Kidney epithelial cell (primary cell): ENCODE measurements around the gene TCEANC. TPM values are rescaled to one million over a fixed set of nuclear protein-coding genes. Genes with fewer than 3 reads are reported as not detected.

Experiments
- DNase-seq: peaks from one replicate; pipeline ENCODE4 v3.0.0-alpha.2; 2010; ENCODE audit warnings: low read depth
- H3K27me3 ChIP-seq: 2 replicates; pipeline ENCODE4 v1.6.0; 2011; ENCODE audit warnings: low read length; ENCODE audit not compliant: control insufficient read depth, insufficient read depth
- H3K36me3 ChIP-seq: 2 replicates; pipeline ENCODE4 v1.5.1; 2011; ENCODE audit warnings: low read length; ENCODE audit not compliant: control insufficient read depth, insufficient read depth
- H3K4me3 ChIP-seq: 2 replicates; pipeline ENCODE4 v1.5.1; 2011; ENCODE audit warnings: low read depth, mild to moderate bottlenecking, control low read depth, low read length
- total RNA-seq: library from RNA; depleted of rRNA; stranded (reverse); fragments of >200 nt; gene quantifications from 2 replicates; pipeline ENCODE4 v1.2.3, GENCODE V29; 2015
- TF ChIP-seq, protein P1 (sequence below): IDR thresholded peaks from 2 replicates; pipeline ENCODE4 v1.5.1; 2011; ENCODE audit warnings: mild to moderate bottlenecking, moderate library complexity, low read length, control low read depth, inconsistent platforms; ENCODE audit not compliant: insufficient read depth, poor library complexity, severe bottlenecking

The TCEANC gene, protein sequence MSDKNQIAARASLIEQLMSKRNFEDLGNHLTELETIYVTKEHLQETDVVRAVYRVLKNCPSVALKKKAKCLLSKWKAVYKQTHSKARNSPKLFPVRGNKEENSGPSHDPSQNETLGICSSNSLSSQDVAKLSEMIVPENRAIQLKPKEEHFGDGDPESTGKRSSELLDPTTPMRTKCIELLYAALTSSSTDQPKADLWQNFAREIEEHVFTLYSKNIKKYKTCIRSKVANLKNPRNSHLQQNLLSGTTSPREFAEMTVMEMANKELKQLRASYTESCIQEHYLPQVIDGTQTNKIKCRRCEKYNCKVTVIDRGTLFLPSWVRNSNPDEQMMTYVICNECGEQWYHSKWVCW
- total RNA-seq, result 3.3 and 4.1 TPM in 2 replicates

DNA sequence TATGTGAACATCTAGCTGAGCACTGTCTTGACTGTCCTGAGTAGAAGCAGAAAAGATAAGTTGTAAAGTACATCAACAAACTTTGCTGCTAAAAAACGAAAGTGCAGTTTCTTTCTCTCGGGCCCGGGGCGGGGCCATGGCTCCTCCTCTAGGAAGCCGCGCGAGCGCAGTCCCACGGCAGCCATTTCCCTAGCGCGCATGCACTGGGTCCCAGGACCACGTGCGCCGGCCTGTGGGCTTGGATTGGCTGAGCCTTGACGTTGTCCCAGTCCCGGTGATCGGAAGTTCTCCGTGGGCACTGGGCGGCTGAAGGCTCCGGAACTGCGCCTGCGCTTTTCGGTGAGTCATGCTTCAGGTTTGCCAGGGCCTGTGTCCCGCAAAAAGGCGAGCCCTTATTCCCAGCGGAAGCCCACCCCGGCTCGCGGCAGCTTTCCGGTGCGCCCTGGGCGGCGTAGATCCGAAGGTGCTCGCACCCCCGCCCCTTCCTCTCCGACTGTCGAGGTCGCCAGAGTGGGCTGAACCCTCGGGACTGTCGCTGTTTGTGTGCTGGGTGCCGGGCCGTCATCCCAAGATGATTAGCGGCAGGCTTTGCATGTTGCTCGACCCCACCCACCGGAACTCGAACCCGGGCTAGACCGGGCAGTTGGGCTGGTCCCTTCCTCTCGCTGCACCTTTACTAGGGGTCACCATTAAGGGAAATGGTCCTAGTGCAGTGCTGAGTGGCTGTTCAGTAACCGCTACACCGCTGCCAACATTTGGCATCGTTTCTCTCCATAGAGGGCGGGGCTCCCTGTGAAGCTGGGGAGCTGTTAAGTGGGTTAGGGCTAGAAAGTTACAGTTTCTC is at the start of gene TCEANC:
TSS of gene TCEANC (plus strand) at position 292 of the 844 bp plus-strand sequence. CDS start 9,368 bp downstream, outside the sequence.
- H3K4me3 ChIP-seq, result peak within 1 kb of the TSS; percentile 55
- DNase-seq, result peak; percentile 92
- TF ChIP-seq, protein P1, sequence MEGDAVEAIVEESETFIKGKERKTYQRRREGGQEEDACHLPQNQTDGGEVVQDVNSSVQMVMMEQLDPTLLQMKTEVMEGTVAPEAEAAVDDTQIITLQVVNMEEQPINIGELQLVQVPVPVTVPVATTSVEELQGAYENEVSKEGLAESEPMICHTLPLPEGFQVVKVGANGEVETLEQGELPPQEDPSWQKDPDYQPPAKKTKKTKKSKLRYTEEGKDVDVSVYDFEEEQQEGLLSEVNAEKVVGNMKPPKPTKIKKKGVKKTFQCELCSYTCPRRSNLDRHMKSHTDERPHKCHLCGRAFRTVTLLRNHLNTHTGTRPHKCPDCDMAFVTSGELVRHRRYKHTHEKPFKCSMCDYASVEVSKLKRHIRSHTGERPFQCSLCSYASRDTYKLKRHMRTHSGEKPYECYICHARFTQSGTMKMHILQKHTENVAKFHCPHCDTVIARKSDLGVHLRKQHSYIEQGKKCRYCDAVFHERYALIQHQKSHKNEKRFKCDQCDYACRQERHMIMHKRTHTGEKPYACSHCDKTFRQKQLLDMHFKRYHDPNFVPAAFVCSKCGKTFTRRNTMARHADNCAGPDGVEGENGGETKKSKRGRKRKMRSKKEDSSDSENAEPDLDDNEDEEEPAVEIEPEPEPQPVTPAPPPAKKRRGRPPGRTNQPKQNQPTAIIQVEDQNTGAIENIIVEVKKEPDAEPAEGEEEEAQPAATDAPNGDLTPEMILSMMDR, result no peak
- no peaks in the 10 kb centered on the region for H3K36me3 ChIP-seq
- peaks cover 4% of the 10 kb centered on the region for H3K27me3 ChIP-seq

DNA sequence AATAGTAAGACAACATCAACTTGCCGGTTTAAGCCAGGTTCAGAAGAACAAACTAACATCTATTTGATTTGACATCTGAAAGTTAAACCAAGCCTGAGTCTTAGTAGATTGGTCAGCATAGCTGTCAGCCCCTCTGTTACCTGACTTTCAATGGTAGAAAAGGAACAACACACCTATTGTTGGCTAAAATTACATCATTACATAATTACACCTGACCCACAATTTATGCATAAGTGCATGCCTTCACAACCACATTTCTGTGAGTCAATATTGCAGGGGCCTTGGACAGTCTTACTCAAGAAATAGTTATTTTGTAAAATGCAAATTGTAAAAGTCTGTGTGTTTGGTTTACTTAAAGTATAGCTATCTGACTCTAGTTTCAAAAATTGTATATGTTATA is 47.3 kb upstream of the TCEANC start:
- no peaks in the 10 kb centered on the region for H3K36me3 ChIP-seq
- peaks cover 2% of the 10 kb centered on the region for H3K27me3 ChIP-seq
- no peak for DNase-seq
- TF ChIP-seq, protein P1, result no peak
- H3K4me3 ChIP-seq, result no peak overlapping the region

DNA sequence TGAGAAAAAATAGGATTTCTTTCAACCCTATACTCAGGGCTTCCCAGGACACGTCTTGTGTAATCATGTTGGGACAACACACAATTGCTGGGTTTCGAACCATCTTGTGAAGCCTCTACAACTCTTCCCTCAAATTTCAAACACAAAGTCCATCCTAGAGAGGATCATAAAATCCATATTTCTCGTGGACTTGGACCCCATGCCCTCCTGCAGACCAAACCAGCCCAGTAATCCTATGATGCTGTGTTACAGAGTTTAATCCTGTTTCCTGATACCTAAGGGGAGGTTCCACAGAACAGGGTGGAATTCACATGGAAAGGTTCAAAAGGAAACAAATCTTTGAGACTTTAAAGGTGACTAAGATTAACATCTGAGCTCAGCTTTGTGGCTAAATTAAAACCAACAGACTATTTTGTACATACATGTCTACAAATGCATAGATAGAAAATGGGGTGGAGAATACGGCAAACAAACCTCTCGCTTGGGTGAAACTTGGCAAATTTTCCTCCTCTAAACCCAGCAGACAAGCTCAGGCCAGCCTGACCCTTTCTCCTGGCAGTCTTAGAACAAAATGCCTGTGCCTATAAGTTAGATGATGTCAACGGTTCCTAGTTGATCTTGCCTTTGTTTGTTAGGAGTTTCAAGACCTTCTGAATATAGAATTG is 45.5 kb upstream of the TCEANC start:
- Histone ChIP-seq H3K4me3 (no peak overlapping the region), H3K36me3 (no peaks in the 10 kb centered on the region), H3K27me3 (no peaks in the 10 kb centered on the region)
- TF ChIP-seq, protein P1, result no peak
- DNase-seq, result no peak

DNA sequence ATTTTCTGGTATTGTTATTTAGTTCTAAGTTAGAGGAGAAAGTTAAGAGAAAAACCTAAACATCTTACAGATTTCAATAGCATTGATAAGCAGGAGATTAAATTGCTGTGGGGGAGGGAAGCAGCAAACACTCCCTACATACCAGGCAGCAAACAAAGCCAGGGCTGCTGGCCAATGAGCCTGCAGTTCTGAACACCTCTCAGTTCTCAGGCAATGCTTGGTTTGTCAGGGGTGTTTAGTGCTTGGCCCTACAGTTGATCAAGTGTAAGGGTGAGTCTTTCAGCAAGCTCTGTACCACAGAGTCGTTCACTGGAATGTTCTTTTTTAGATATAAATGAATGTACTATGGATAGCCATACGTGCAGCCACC is 45.0 kb upstream of the TCEANC start:
- no peak for DNase-seq
- TF ChIP-seq, protein P1, result no peak
- no peaks in the 10 kb centered on the region for H3K36me3 ChIP-seq
- no peaks in the 10 kb centered on the region for H3K27me3 ChIP-seq
- H3K4me3 ChIP-seq, result no peak overlapping the region

DNA sequence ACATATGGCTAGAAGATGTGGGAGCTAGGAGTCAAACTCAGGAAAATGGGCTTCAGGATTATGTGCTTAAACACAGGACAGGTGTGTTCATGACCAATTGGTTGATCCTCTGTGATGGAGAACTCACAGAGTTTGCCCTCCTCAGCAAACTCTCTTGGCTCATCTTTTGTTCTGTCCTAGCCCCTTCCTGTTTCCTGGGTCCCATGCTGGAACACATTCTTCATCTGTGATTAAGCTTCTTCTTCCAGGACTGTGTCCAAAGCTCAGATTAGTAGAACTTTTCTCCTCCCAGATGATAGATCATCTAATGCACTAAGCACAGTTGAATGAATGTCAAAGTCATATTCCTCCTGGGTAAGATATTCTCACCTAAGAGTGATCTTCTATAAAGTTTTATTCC is 38.8 kb upstream of the TCEANC start:
- no peak for DNase-seq
- Histone ChIP-seq H3K36me3 (no peaks in the 10 kb centered on the region), H3K4me3 (no peak overlapping the region), H3K27me3 (no peaks in the 10 kb centered on the region)
- TF ChIP-seq, protein P1, result no peak
